Ishikawa (cell line): Measurements from ENCODE around the gene LRWD1.

Experiments used
- CEBPB ChIP-seq: IDR thresholded peaks from 2 replicates; pipeline ENCODE4 v1.6.1; 2012
- CREB1 ChIP-seq: IDR thresholded peaks from 2 replicates; pipeline ENCODE4 v1.6.1; 2012; ENCODE audit warnings: low read depth
- EGR1 ChIP-seq: IDR thresholded peaks from 2 replicates; pipeline ENCODE4 v1.6.1; 2012
- EP300 ChIP-seq: IDR thresholded peaks from 2 replicates; pipeline ENCODE4 v1.6.1; 2012; ENCODE audit warnings: borderline replicate concordance
- FOXM1 ChIP-seq: IDR thresholded peaks from 2 replicates; pipeline ENCODE4 v1.6.1; 2012; ENCODE audit warnings: low read depth, borderline replicate concordance
- MAX ChIP-seq: IDR thresholded peaks from 2 replicates; pipeline ENCODE4 v1.6.1; 2012
- NFIC ChIP-seq: IDR thresholded peaks from 2 replicates; pipeline ENCODE4 v1.6.1; 2012
- RAD21 ChIP-seq: IDR thresholded peaks from 2 replicates; pipeline ENCODE4 v1.6.1; 2012; ENCODE audit warnings: low read depth
- REST ChIP-seq: IDR thresholded peaks from 2 replicates; pipeline ENCODE4 v1.6.1; 2012; ENCODE audit warnings: low read depth, mild to moderate bottlenecking
- TAF1 ChIP-seq: IDR thresholded peaks from 2 replicates; pipeline ENCODE4 v1.6.1; 2012; ENCODE audit warnings: low read depth, mild to moderate bottlenecking
- TCF12 ChIP-seq: IDR thresholded peaks from 2 replicates; pipeline ENCODE4 v1.6.1; 2012; ENCODE audit warnings: low read depth
- TEAD4 ChIP-seq: IDR thresholded peaks from 2 replicates; pipeline ENCODE4 v1.6.1; 2012
- USF1 ChIP-seq: IDR thresholded peaks from 2 replicates; pipeline ENCODE4 v1.6.1; 2012
- YY1 ChIP-seq: IDR thresholded peaks from 2 replicates; pipeline ENCODE4 v1.6.1; 2012; ENCODE audit warnings: low read depth
- ZBTB7A ChIP-seq: IDR thresholded peaks from 2 replicates; pipeline ENCODE4 v1.6.1; 2012; ENCODE audit warnings: low read depth

LRWD1 gene

GRCh38 chr7:102464577-102465280, at the start of gene LRWD1, which contains the start of gene ALKBH4:
Gene LRWD1 (plus strand): TSS chr7:102464984. CDS start chr7:102465081, 97 bp downstream.
Gene ALKBH4 (minus strand): TSS chr7:102464863. CDS start chr7:102464836, 27 bp downstream.
- TF ChIP-seq TAF1 (peak; percentile 53), YY1 (peak; percentile 90), FOXM1 (no peak), MAX (peak; percentile 83), ZBTB7A (no peak; the same call in 1 of the 2 replicates), TCF12 (0 out of 2 replicates have a peak, but pooled peaks have one; percentile 15), TEAD4 (no peak; the same call in 1 of the 2 replicates), NFIC (no peak), CEBPB (no peak), RAD21 (no peak; the same call in 1 of the 2 replicates), USF1 (peak; percentile 66; the same call in 1 of the 2 replicates), EGR1 (peak; percentile 93), EP300 (no peak)

- TF ChIP-seq TCF12: no peak
Measured at GRCh38 chr7:102415685-102416225, 49.0 kb upstream of the LRWD1 start.

GRCh38 chr7:102416406-102416805, 48.4 kb upstream of the LRWD1 start:
- TF ChIP-seq REST: no peak
- no peak for TF ChIP-seq MAX
- TF ChIP-seq NFIC: no peak
- TF ChIP-seq EP300: no peak
- no peak for TF ChIP-seq CREB1
- TF ChIP-seq YY1: no peak
- no peak for TF ChIP-seq RAD21
- TF ChIP-seq ZBTB7A: no peak
- no peak for TF ChIP-seq USF1
- no peak for TF ChIP-seq TCF12
- TF ChIP-seq TAF1: no peak
- TF ChIP-seq EGR1: no peak
- no peak for TF ChIP-seq TEAD4
- TF ChIP-seq FOXM1: no peak
- TF ChIP-seq CEBPB: no peak

GRCh38 chr7:102417105-102417504, 47.7 kb upstream of the LRWD1 start:
- TF ChIP-seq MAX (no peak), USF1 (no peak), TAF1 (no peak), CREB1 (no peak), TCF12 (no peak), FOXM1 (no peak), YY1 (no peak), ZBTB7A (no peak), TEAD4 (no peak), RAD21 (no peak), EP300 (no peak), NFIC (no peak)

GRCh38 chr7:102418592-102418991, 46.2 kb upstream of the LRWD1 start:
- TF ChIP-seq TAF1 (no peak), TCF12 (no peak), YY1 (no peak), EP300 (no peak), USF1 (no peak), CEBPB (no peak), EGR1 (no peak)

GRCh38 chr7:102421706-102422240, 43.0 kb upstream of the LRWD1 start:
- no peak for TF ChIP-seq NFIC
- no peak for TF ChIP-seq FOXM1
- no peak for TF ChIP-seq CEBPB
